Measurements from ENCODE around the gene SRPK2. TPM values are rescaled to one million over a fixed set of nuclear protein-coding genes. Genes with fewer than 3 reads are reported as not detected.
A peak's percentile ranks its signal among the peaks of the same experiment; 100 is the strongest.

The SRPK2 gene
- total RNA-seq, 1 donor from 2014 or later = 70.5 TPM

DNA sequence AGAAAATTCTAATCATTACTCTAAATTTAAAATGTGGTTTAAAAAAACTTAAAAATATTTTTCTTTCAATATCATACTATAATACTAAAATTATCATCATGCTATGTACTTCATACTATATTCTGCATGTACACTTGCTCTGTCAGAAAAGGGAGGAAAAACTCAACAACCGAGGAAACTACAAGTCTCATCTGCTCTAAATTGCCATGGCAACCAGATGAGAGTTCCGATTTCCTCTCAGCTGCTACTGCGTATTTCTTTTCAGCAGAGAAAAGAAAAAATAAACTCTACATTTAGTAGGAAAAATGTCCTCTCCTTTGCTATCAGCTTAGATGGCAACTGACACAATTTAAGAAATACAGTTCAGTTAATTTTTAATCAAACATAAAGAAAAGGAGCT is 178.9 kb downstream of the SRPK2 start:
- TF ChIP-seq, protein P1, sequence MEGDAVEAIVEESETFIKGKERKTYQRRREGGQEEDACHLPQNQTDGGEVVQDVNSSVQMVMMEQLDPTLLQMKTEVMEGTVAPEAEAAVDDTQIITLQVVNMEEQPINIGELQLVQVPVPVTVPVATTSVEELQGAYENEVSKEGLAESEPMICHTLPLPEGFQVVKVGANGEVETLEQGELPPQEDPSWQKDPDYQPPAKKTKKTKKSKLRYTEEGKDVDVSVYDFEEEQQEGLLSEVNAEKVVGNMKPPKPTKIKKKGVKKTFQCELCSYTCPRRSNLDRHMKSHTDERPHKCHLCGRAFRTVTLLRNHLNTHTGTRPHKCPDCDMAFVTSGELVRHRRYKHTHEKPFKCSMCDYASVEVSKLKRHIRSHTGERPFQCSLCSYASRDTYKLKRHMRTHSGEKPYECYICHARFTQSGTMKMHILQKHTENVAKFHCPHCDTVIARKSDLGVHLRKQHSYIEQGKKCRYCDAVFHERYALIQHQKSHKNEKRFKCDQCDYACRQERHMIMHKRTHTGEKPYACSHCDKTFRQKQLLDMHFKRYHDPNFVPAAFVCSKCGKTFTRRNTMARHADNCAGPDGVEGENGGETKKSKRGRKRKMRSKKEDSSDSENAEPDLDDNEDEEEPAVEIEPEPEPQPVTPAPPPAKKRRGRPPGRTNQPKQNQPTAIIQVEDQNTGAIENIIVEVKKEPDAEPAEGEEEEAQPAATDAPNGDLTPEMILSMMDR (IDR thresholded peaks at IDR 0.05; ENCODE audit: unreplicated experiment) = no peak
- no peaks in the 10 kb centered on the region for H3K27me3 Mint-ChIP-seq (ENCODE audit: unreplicated experiment)
- H3K36me3 Mint-ChIP-seq (ENCODE audit: low read depth, unreplicated experiment) = peaks cover 4% of the 10 kb centered on the region
- H3K4me1 Mint-ChIP-seq (ENCODE audit: unreplicated experiment) = peaks cover 13% of the 10 kb centered on the region
- H3K4me3 Mint-ChIP-seq (ENCODE audit: unreplicated experiment) = no peak overlapping the region
- no peak overlapping the region for H3K27ac Mint-ChIP-seq (ENCODE audit: unreplicated experiment)
- H3K9me3 Mint-ChIP-seq (ENCODE audit: unreplicated experiment) = no peaks in the 10 kb centered on the region
- DNase-seq (ENCODE audit: low spot score) = no peak

DNA sequence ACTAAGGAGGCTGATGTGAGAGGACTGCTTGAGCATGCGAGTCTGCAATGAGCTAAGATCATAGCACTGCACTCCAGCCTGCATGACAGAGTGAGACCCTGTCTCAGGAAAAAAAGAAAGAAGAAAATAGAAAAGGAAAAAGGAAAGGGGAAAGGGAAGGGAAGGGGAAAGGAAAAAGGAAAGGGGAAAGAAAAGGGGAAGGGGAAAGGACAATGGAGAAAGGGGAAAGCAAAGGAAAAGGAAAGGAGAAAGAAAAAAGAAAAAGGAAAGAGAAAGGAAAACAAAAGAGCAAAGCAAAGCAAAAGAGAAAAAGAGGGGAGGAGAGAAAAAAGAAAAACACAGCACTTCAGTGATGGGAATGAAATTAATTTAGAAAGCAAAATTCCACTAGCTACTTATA is 179.3 kb downstream of the SRPK2 start:
- Mint-ChIP-seq H3K9me3 (ENCODE audit: unreplicated experiment) (no peaks in the 10 kb centered on the region), H3K4me3 (ENCODE audit: unreplicated experiment) (no peak overlapping the region), H3K4me1 (ENCODE audit: unreplicated experiment) (peaks cover 13% of the 10 kb centered on the region), H3K27me3 (ENCODE audit: unreplicated experiment) (no peaks in the 10 kb centered on the region), H3K36me3 (ENCODE audit: low read depth, unreplicated experiment) (peaks cover 4% of the 10 kb centered on the region), H3K27ac (ENCODE audit: unreplicated experiment) (peak overlapping the region; percentile 78)
- no peak for DNase-seq (ENCODE audit: low spot score)
- TF ChIP-seq, protein P1 (IDR thresholded peaks at IDR 0.05; ENCODE audit: unreplicated experiment) = no peak

DNA sequence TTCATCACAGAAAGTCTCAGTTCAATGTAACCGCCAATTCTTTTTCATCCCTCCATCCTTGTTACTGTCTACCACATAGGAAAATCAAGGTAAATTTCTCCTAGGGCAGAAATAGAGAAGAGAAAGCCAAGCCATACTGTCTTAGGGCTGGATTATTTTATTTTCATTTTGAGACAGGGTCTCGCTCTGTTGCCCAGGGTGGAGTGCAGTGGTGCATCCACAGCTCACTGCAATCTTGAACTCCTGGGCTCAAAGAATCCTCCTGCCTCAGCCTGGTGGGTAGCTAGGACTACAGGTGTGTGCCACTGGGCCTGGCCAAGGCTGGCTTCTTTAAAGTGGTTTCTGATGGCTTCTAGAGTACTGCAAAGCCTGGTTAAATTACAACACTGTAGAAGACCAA is 181.7 kb downstream of the SRPK2 start:
- Mint-ChIP-seq H3K4me3 (ENCODE audit: unreplicated experiment) (no peak overlapping the region), H3K36me3 (ENCODE audit: low read depth, unreplicated experiment) (peaks cover 16% of the 10 kb centered on the region), H3K27ac (ENCODE audit: unreplicated experiment) (no peak overlapping the region), H3K27me3 (ENCODE audit: unreplicated experiment) (peaks cover 5% of the 10 kb centered on the region), H3K9me3 (ENCODE audit: unreplicated experiment) (no peaks in the 10 kb centered on the region), H3K4me1 (ENCODE audit: unreplicated experiment) (peaks cover 32% of the 10 kb centered on the region)
- TF ChIP-seq, protein P1 (IDR thresholded peaks at IDR 0.05; ENCODE audit: unreplicated experiment) = no peak
- no peak for DNase-seq (ENCODE audit: low spot score)

DNA sequence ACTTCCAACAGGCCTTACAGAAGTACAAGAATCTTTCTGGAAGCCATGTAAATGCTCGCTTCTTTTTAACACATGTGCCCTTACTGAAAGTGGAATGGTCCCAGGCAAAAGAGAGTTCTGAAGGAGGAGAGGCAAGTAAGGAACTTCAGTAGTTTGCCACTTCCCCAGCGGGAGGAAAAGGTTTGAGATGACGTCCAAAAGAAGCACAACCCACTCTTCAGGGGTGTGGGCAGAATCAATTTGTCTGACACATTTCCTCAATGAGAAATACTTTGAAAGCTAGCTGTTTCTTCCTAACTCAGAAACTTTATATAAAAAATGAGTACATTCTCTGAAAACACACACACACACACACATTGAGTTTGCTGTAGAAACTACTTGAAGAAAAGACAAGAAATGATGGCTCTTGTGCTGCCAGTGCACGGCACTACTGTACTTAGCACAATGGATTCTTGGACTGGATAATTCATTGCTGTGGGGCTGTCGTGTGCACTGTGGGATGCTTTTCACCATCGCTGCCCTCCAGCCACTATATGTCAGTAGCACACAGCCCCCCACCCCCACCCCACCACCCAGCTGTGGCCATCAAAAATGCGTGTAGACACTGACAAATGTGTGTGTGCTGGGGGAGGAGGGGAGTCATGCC is 183.0 kb downstream of the SRPK2 start:
- H3K27me3 Mint-ChIP-seq (ENCODE audit: unreplicated experiment) = peaks cover 5% of the 10 kb centered on the region
- peaks cover 35% of the 10 kb centered on the region for H3K4me1 Mint-ChIP-seq (ENCODE audit: unreplicated experiment)
- H3K4me3 Mint-ChIP-seq (ENCODE audit: unreplicated experiment) = peak overlapping the region; percentile 75
- H3K27ac Mint-ChIP-seq (ENCODE audit: unreplicated experiment) = no peak overlapping the region
- no peak for DNase-seq (ENCODE audit: low spot score)
- H3K36me3 Mint-ChIP-seq (ENCODE audit: low read depth, unreplicated experiment) = peaks cover 16% of the 10 kb centered on the region
- TF ChIP-seq, protein P1 (IDR thresholded peaks at IDR 0.05; ENCODE audit: unreplicated experiment) = no peak
- H3K9me3 Mint-ChIP-seq (ENCODE audit: unreplicated experiment) = no peaks in the 10 kb centered on the region

DNA sequence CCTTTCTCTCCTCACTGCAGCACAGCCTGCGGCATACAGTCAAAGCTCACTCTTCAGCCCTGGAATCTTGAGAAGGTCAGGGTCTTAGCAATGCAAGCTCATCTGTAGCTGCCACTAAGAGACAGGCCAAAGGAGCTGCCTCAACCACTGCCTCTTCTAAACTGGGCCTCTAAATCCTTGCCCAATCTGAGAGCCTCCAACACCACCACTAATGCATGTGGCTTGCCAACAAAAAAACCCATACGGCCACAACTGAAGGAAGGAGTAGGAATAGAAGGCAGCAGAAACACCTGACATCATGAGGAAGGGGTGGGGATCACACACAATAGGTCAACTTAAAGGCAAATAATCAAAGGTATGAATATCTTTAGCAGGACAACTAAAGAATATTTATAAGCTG is 183.8 kb downstream of the SRPK2 start:
- H3K27me3 Mint-ChIP-seq (ENCODE audit: unreplicated experiment) = peaks cover 5% of the 10 kb centered on the region
- no peak overlapping the region for H3K4me3 Mint-ChIP-seq (ENCODE audit: unreplicated experiment)
- TF ChIP-seq, protein P1 (IDR thresholded peaks at IDR 0.05; ENCODE audit: unreplicated experiment) = no peak
- H3K36me3 Mint-ChIP-seq (ENCODE audit: low read depth, unreplicated experiment) = peaks cover 21% of the 10 kb centered on the region
- H3K27ac Mint-ChIP-seq (ENCODE audit: unreplicated experiment) = no peak overlapping the region
- peaks cover 32% of the 10 kb centered on the region for H3K4me1 Mint-ChIP-seq (ENCODE audit: unreplicated experiment)
- no peak for DNase-seq (ENCODE audit: low spot score)
- H3K9me3 Mint-ChIP-seq (ENCODE audit: unreplicated experiment) = no peaks in the 10 kb centered on the region

All from endothelial cell (in vitro differentiated cells).